Esophagus muscularis mucosa (tissue), 3 donors: ENCODE results near the gene ARID5B.

Source experiments
- EP300 ChIP-seq: sonication (generic); formaldehyde crosslinking; IDR thresholded peaks from one replicate; pipeline ENCODE4 v1.6.1; 2017; ENCODE audit warnings: antibody characterized with exemption
- TF ChIP-seq, protein P1 (sequence below), 3 experiments: fragments of 200-600 bp in 2 of 3; fragments of 450-650 bp in 1 of 3; sonication (generic) in 2 of 3; IDR thresholded peaks; one replicate each; pipeline ENCODE4 v1.5.1; 2017 to 2019; ENCODE audit warnings: antibody characterized with exemption in 3 of 3, mild to moderate bottlenecking in 2 of 3, moderate library complexity in 1 of 3

GRCh38 chr10:62048919-62049623, 147.6 kb downstream of the ARID5B start:
- TF ChIP-seq, protein P1, sequence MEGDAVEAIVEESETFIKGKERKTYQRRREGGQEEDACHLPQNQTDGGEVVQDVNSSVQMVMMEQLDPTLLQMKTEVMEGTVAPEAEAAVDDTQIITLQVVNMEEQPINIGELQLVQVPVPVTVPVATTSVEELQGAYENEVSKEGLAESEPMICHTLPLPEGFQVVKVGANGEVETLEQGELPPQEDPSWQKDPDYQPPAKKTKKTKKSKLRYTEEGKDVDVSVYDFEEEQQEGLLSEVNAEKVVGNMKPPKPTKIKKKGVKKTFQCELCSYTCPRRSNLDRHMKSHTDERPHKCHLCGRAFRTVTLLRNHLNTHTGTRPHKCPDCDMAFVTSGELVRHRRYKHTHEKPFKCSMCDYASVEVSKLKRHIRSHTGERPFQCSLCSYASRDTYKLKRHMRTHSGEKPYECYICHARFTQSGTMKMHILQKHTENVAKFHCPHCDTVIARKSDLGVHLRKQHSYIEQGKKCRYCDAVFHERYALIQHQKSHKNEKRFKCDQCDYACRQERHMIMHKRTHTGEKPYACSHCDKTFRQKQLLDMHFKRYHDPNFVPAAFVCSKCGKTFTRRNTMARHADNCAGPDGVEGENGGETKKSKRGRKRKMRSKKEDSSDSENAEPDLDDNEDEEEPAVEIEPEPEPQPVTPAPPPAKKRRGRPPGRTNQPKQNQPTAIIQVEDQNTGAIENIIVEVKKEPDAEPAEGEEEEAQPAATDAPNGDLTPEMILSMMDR (IDR thresholded peaks at IDR 0.05) = no peak
- no peak for TF ChIP-seq EP300
